Liver (tissue), 9 donors: ENCODE measurements around the gene CHL1. TPM values are rescaled to one million over a fixed set of nuclear protein-coding genes. Genes with fewer than 3 reads are reported as not detected.

ENCODE experiments used
- DNase-seq: peaks from one replicate; pipeline ENCODE4 v3.0.0-alpha.2; 2017; ENCODE audit warnings: low spot score
- H3K27ac ChIP-seq, 2 donors: one replicate each; pipeline ENCODE4 v1.7.0; 2013; ENCODE audit warnings: inconsistent platforms in 2 of 2, low read length in 2 of 2, control low read depth in 1 of 2, low read depth in 1 of 2, mild to moderate bottlenecking in 1 of 2
- H3K27me3 ChIP-seq, 4 donors: one replicate each; pipeline versions ENCODE4 v1.6.1 to v1.7.0; 2013; ENCODE audit warnings: low read length in 3 of 4, inconsistent platforms in 1 of 4, mild to moderate bottlenecking in 1 of 4, moderate library complexity in 1 of 4; ENCODE audit not compliant: control insufficient read depth in 4 of 4, insufficient read depth in 4 of 4
- H3K36me3 ChIP-seq, 4 donors: one replicate each; pipeline versions ENCODE4 v1.6.1 to v1.7.0; 2013; ENCODE audit warnings: low read length in 3 of 4, mild to moderate bottlenecking in 3 of 4, low read depth in 1 of 4, moderate library complexity in 1 of 4; ENCODE audit not compliant: control insufficient read depth in 4 of 4, insufficient read depth in 3 of 4
- H3K4me1 ChIP-seq, 4 donors: one replicate each; pipeline versions ENCODE4 v1.6.1 to v1.7.0; 2013; ENCODE audit warnings: low read length in 3 of 4, mild to moderate bottlenecking in 3 of 4, moderate library complexity in 1 of 4; ENCODE audit not compliant: control insufficient read depth in 4 of 4, insufficient read depth in 4 of 4
- H3K4me3 ChIP-seq, 3 donors: one replicate each; pipeline versions ENCODE4 v1.6.1 to v1.7.0; 2013; ENCODE audit warnings: low read length in 3 of 3, control low read depth in 1 of 3, low read depth in 1 of 3, mild to moderate bottlenecking in 1 of 3
- H3K9ac ChIP-seq, 2 donors: one replicate each; pipeline ENCODE4 v1.7.0; 2013; ENCODE audit warnings: low read length in 2 of 2, mild to moderate bottlenecking in 2 of 2, moderate library complexity in 2 of 2, control low read depth in 1 of 2, low read depth in 1 of 2
- H3K9me3 ChIP-seq, 4 donors: one replicate each; pipeline versions ENCODE4 v1.6.1 to v1.7.0; 2013; ENCODE audit warnings: low read length in 3 of 4; ENCODE audit not compliant: control insufficient read depth in 4 of 4
- CTCF ChIP-seq: fragments of 150-350 bp; IDR thresholded peaks from 2 replicates; pipeline ENCODE4 v1.5.1; 2017; ENCODE audit warnings: improper control_type of control experiment, low read depth, low read length; ENCODE audit not compliant: missing input control
- EGR1 ChIP-seq, 2 donors: IDR thresholded peaks; 2 replicates each; pipeline ENCODE4 v1.6.1; 2016 to 2018; ENCODE audit warnings: antibody characterized with exemption in 2 of 2, low read depth in 2 of 2
- FOXA1 ChIP-seq: IDR thresholded peaks from 2 replicates; pipeline ENCODE4 v1.6.1; 2016; ENCODE audit warnings: antibody characterized with exemption
- HNF4A ChIP-seq, 2 donors: conservative IDR thresholded peaks; 2 replicates each; pipeline ENCODE4 v1.6.1; 2016; ENCODE audit warnings: antibody characterized with exemption in 2 of 2, mild to moderate bottlenecking in 2 of 2
- HNF4G ChIP-seq: IDR thresholded peaks from 2 replicates; pipeline ENCODE4 v1.6.1; 2016; ENCODE audit warnings: antibody characterized with exemption
- JUND ChIP-seq, 2 donors: IDR thresholded peaks; 2 replicates each; pipeline ENCODE4 v1.6.1; 2016; ENCODE audit warnings: antibody characterized with exemption in 2 of 2
- NR2F2 ChIP-seq: IDR thresholded peaks from 2 replicates; pipeline ENCODE4 v1.6.1; 2016; ENCODE audit warnings: antibody characterized with exemption
- RAD21 ChIP-seq, 2 donors: IDR thresholded peaks; 2 replicates each; pipeline ENCODE4 v1.6.1; 2016; ENCODE audit warnings: antibody characterized with exemption in 2 of 2, mild to moderate bottlenecking in 2 of 2
- REST ChIP-seq: IDR thresholded peaks from 2 replicates; pipeline ENCODE4 v1.6.1; 2016; ENCODE audit warnings: antibody characterized with exemption, mild to moderate bottlenecking
- TAF1 ChIP-seq: conservative IDR thresholded peaks from 2 replicates; pipeline ENCODE4 v1.6.1; 2016; ENCODE audit warnings: antibody characterized with exemption, mild to moderate bottlenecking
- WGBS: extraction: QIAGEN DNeasy Blood & Tissue Kit; methylation state at CpG from one replicate; pipeline ENCODE4 v1.1.7; 2013; 5-methylcytosine and 5-hydroxymethylcytosine counted together
- polyA plus RNA-seq, 2 donors: library from polyadenylated mRNA; stranded (reverse) in 1 of 2; unstranded in 1 of 2; fragments of 200-250 nt in 1 of 2; fragments of >200 nt in 1 of 2; fragmentation: Nextera tagmentation in 1 of 2; extraction: Ambion mirVana in 1 of 2; gene quantifications; one replicate each; pipeline versions ENCODE4 v1.2.1 to v1.2.3, GENCODE V29; 2013 to 2015
- total RNA-seq, 2 donors: library from RNA; depleted of rRNA; stranded (reverse); fragments of >200 nt; gene quantifications; one replicate each; pipeline ENCODE4 v1.2.3, GENCODE V29; 2014
- TF ChIP-seq, protein P1 (sequence below): IDR thresholded peaks from 2 replicates; pipeline ENCODE4 v1.6.1; 2016; ENCODE audit warnings: antibody characterized with exemption
- TF ChIP-seq, protein P2 (sequence below): IDR thresholded peaks from 2 replicates; pipeline ENCODE4 v1.6.1; 2016; ENCODE audit warnings: antibody characterized with exemption
- donor health status: healthy.
- donor health status: healthy.
- donor health status: healthy.
- donor health status: healthy.
- donor health status: healthy.

The CHL1 gene
- total and polyA plus RNA-seq, 4 donors, result 0.03 to 8.1 (median 0.66) TPM

GRCh38 chr3:249587-250262 lies 53.2 kb downstream of the CHL1 start:
- no peaks in the 10 kb centered on the region for H3K4me1 ChIP-seq
- H3K9me3 ChIP-seq, result no peaks in the 10 kb centered on the region
- no peak for DNase-seq
- H3K9ac ChIP-seq, result no peak overlapping the region
- no peak overlapping the region for H3K27ac ChIP-seq
- no peaks in the 10 kb centered on the region for H3K27me3 ChIP-seq
- no peaks in the 10 kb centered on the region for H3K36me3 ChIP-seq
- TF ChIP-seq, protein P1, sequence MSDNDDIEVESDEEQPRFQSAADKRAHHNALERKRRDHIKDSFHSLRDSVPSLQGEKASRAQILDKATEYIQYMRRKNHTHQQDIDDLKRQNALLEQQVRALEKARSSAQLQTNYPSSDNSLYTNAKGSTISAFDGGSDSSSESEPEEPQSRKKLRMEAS, result no peak
- TF ChIP-seq, protein P2, sequence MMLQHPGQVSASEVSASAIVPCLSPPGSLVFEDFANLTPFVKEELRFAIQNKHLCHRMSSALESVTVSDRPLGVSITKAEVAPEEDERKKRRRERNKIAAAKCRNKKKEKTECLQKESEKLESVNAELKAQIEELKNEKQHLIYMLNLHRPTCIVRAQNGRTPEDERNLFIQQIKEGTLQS, result no peak
- TF ChIP-seq NR2F2 (no peak), HNF4A (conservative IDR thresholded peaks at IDR 0.05) (no peak), TAF1 (no peak), JUND (IDR thresholded peaks at IDR 0.05) (no peak), EGR1 (IDR thresholded peaks at IDR 0.05; ENCODE audit: low read depth in 2 of 2) (no peak), REST (no peak), HNF4G (no peak), CTCF (no peak)
- no peak overlapping the region for H3K4me3 ChIP-seq

GRCh38 chr3:256501-256900 lies 59.9 kb downstream of the CHL1 start:
- no peak overlapping the region for H3K4me3 ChIP-seq
- 75% methylated on average over 3 of the region's 3 CpGs for WGBS
- no peaks in the 10 kb centered on the region for H3K36me3 ChIP-seq
- H3K4me1 ChIP-seq, result no peaks in the 10 kb centered on the region
- no peaks in the 10 kb centered on the region for H3K9me3 ChIP-seq
- H3K9ac ChIP-seq, result no peak overlapping the region
- TF ChIP-seq EGR1 (IDR thresholded peaks at IDR 0.05; ENCODE audit: low read depth in 2 of 2), result no peak
- no peak for TF ChIP-seq FOXA1
- TF ChIP-seq RAD21 (IDR thresholded peaks at IDR 0.05), result no peak
- no peak for TF ChIP-seq CTCF
- TF ChIP-seq JUND (IDR thresholded peaks at IDR 0.05), result no peak
- no peak for TF ChIP-seq HNF4A (conservative IDR thresholded peaks at IDR 0.05)
- no peak for TF ChIP-seq NR2F2
- TF ChIP-seq HNF4G, result no peak
- TF ChIP-seq TAF1, result no peak
- no peaks in the 10 kb centered on the region for H3K27me3 ChIP-seq
- no peak for DNase-seq
- H3K27ac ChIP-seq, result no peak overlapping the region
